Measurements from ENCODE around the gene AQP10.
"Not testable (repeated sequence)": the region's sequence is repeated elsewhere in the genome, so short reads cannot be mapped to it uniquely, and the experiment has no call there.

DNA sequence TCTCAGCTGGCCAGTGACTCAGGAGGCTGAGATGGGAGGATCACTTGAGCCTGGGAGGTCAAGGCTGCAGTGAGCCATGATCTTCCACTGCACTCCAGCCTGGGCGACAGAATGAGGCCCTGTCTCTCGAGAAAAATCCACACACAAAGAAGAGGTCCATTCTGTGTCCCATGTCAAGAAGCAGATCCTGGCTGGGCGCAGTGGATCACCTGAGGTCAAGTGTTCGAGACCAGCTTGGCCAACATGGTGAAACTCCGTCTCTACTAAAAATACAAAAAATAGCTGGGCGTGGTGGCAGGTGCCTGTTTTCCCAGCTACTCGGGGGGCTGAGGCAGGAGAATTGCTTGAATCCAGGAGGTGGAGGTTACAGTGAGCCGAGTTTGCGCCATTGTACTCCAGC is 20.5 kb downstream of the AQP10 start:
- TF ChIP-seq, protein P1, sequence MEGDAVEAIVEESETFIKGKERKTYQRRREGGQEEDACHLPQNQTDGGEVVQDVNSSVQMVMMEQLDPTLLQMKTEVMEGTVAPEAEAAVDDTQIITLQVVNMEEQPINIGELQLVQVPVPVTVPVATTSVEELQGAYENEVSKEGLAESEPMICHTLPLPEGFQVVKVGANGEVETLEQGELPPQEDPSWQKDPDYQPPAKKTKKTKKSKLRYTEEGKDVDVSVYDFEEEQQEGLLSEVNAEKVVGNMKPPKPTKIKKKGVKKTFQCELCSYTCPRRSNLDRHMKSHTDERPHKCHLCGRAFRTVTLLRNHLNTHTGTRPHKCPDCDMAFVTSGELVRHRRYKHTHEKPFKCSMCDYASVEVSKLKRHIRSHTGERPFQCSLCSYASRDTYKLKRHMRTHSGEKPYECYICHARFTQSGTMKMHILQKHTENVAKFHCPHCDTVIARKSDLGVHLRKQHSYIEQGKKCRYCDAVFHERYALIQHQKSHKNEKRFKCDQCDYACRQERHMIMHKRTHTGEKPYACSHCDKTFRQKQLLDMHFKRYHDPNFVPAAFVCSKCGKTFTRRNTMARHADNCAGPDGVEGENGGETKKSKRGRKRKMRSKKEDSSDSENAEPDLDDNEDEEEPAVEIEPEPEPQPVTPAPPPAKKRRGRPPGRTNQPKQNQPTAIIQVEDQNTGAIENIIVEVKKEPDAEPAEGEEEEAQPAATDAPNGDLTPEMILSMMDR (conservative IDR thresholded peaks at IDR 0.05 in 1 of 2, IDR thresholded peaks at IDR 0.05 in 1 of 2; ENCODE audit: low read depth in 1 of 2, low read length in 2 of 2), result not testable (repeated sequence)
- TF ChIP-seq EZH2 (IDR thresholded peaks at IDR 0.05; ENCODE audit: low read length, missing control alignments), result not testable (repeated sequence)

All from fibroblast of lung (primary cell).